MM.1S (cell line): ENCODE data around the gene TECPR2.
A peak's percentile ranks its signal among the peaks of the same experiment; 100 is the strongest.

Experiments used
- DNase-seq: peaks from one replicate; pipeline ENCODE4 v3.0.0-alpha.2; 2015
- H2AFZ ChIP-seq: fragments of 300-600 bp; sonication (generic); 2 replicates; pipeline ENCODE4 v1.6.0; 2016; ENCODE audit warnings: antibody characterized with exemption, low read length
- H3F3A ChIP-seq: fragments of 300-600 bp; sonication (generic); 2 replicates; pipeline ENCODE4 v1.6.1; 2016; ENCODE audit warnings: mild to moderate bottlenecking, antibody characterized with exemption, low read length, moderate library complexity, mixed read lengths; ENCODE audit not compliant: insufficient read depth
- H3K27ac ChIP-seq: fragments of 300-600 bp; sonication (generic); 2 replicates; pipeline ENCODE4 v1.5.1; 2016; ENCODE audit warnings: mild to moderate bottlenecking, low read length
- H3K27me3 ChIP-seq: fragments of 300-600 bp; sonication (generic); replicated peaks from 2 replicates; pipeline ENCODE4 v1.6.0; 2016; ENCODE audit warnings: low read length; ENCODE audit not compliant: insufficient read depth
- H3K36me3 ChIP-seq: fragments of 300-600 bp; sonication (generic); replicated peaks from 2 replicates; pipeline ENCODE4 v1.6.1; 2016; ENCODE audit warnings: mild to moderate bottlenecking, low read length, mixed read lengths; ENCODE audit not compliant: insufficient read depth
- H3K4me1 ChIP-seq: fragments of 300-600 bp; sonication (generic); 2 replicates; pipeline ENCODE4 v1.6.1; 2016; ENCODE audit warnings: low read length, mixed read lengths
- H3K4me2 ChIP-seq: fragments of 300-600 bp; sonication (generic); 2 replicates; pipeline ENCODE4 v1.6.0; 2016; ENCODE audit warnings: low read depth, low read length
- H3K4me3 ChIP-seq: fragments of 300-600 bp; sonication (generic); 2 replicates; pipeline ENCODE4 v1.5.1; 2016; ENCODE audit warnings: low read length, mixed read lengths
- H3K79me2 ChIP-seq: fragments of 300-600 bp; sonication (generic); 2 replicates; pipeline ENCODE4 v1.6.1; 2016; ENCODE audit warnings: mixed run types, low read length, mixed read lengths
- H3K9ac ChIP-seq: fragments of 300-600 bp; sonication (generic); 2 replicates; pipeline ENCODE4 v1.6.1; 2016; ENCODE audit warnings: low read length, mixed read lengths
- H3K9me2 ChIP-seq: fragments of 300-600 bp; sonication (generic); replicated peaks from 2 replicates; pipeline ENCODE4 v1.6.1; 2016; ENCODE audit warnings: mild to moderate bottlenecking, low read length, mixed read lengths; ENCODE audit not compliant: insufficient read depth
- H3K9me3 ChIP-seq: fragments of 300-600 bp; sonication (generic); replicated peaks from 2 replicates; pipeline ENCODE4 v1.6.1; 2016; ENCODE audit warnings: mild to moderate bottlenecking, low read length, mixed read lengths; ENCODE audit not compliant: insufficient read depth
- H4K20me1 ChIP-seq: fragments of 300-600 bp; sonication (generic); 2 replicates; pipeline ENCODE4 v1.6.1; 2016; ENCODE audit warnings: mild to moderate bottlenecking, low read length, moderate library complexity, mixed read lengths; ENCODE audit not compliant: insufficient read depth
- CTCF ChIP-seq: fragments of 300-600 bp; sonication (generic); IDR thresholded peaks from 2 replicates; pipeline ENCODE4 v1.5.1; 2016; ENCODE audit warnings: antibody characterized with exemption, low read length, mixed read lengths
- EZH2 ChIP-seq: fragments of 300-600 bp; sonication (generic); optimal IDR thresholded peaks from 2 replicates; pipeline ENCODE3; 2017; ENCODE audit warnings: low read depth, mild to moderate bottlenecking, antibody characterized with exemption, low read length, mixed read lengths
- EZH2phosphoT487 ChIP-seq: fragments of 300-600 bp; sonication (generic); IDR thresholded peaks from 2 replicates; pipeline ENCODE4 v1.6.1; 2018; ENCODE audit warnings: antibody characterized with exemption, low read length

TECPR2 gene

GRCh38 chr14:102513899-102514772 lies 151.4 kb downstream of the TECPR2 start:
- no peaks in the 10 kb centered on the region for H4K20me1 ChIP-seq
- no peak overlapping the region for H3K4me3 ChIP-seq
- H3F3A ChIP-seq: no peaks in the 10 kb centered on the region
- no peaks in the 10 kb centered on the region for H3K27me3 ChIP-seq
- no peak overlapping the region for H2AFZ ChIP-seq
- H3K79me2 ChIP-seq: no peaks in the 10 kb centered on the region
- H3K9me3 ChIP-seq: no peaks in the 10 kb centered on the region
- H3K36me3 ChIP-seq: no peaks in the 10 kb centered on the region
- H3K4me2 ChIP-seq: no peak overlapping the region
- H3K9me2 ChIP-seq: no peaks in the 10 kb centered on the region
- no peaks in the 10 kb centered on the region for H3K4me1 ChIP-seq
- no peak for TF ChIP-seq EZH2phosphoT487
- TF ChIP-seq EZH2: no peak
- no peak for TF ChIP-seq CTCF
- H3K9ac ChIP-seq: no peak overlapping the region
- DNase-seq: no peak
- no peak overlapping the region for H3K27ac ChIP-seq

- TF ChIP-seq EZH2: no peak
- TF ChIP-seq EZH2phosphoT487: no peak
- TF ChIP-seq CTCF: no peak
- Histone ChIP-seq H3K9me3 (no peaks in the 10 kb centered on the region), H3K4me1 (no peaks in the 10 kb centered on the region), H3K9ac (no peak overlapping the region), H3K27ac (no peak overlapping the region), H3K36me3 (no peaks in the 10 kb centered on the region), H4K20me1 (no peaks in the 10 kb centered on the region), H3K4me2 (no peak overlapping the region), H3F3A (no peaks in the 10 kb centered on the region), H2AFZ (no peak overlapping the region), H3K4me3 (no peak overlapping the region), H3K27me3 (no peaks in the 10 kb centered on the region), H3K9me2 (no peaks in the 10 kb centered on the region), H3K79me2 (no peaks in the 10 kb centered on the region)
- no peak for DNase-seq
These were observed 152.4 kb downstream of the TECPR2 start for GRCh38 chr14:102514987-102515733.

- Histone ChIP-seq H3K9me2 (no peaks in the 10 kb centered on the region), H3F3A (no peaks in the 10 kb centered on the region), H4K20me1 (no peaks in the 10 kb centered on the region), H3K27ac (no peak overlapping the region), H3K36me3 (no peaks in the 10 kb centered on the region), H3K79me2 (no peaks in the 10 kb centered on the region), H3K9me3 (no peaks in the 10 kb centered on the region), H3K4me1 (no peaks in the 10 kb centered on the region), H3K4me3 (peak overlapping the region; percentile 41), H3K4me2 (peak overlapping the region; percentile 54), H3K27me3 (no peaks in the 10 kb centered on the region), H3K9ac (no peak overlapping the region), H2AFZ (0 out of 2 replicates have a peak overlapping the region, but pooled peaks have one; percentile 35)
- DNase-seq: no peak
- TF ChIP-seq EZH2 (no peak), CTCF (peak; percentile 37)
These were observed 154.0 kb downstream of the TECPR2 start for GRCh38 chr14:102516531-102517391.
